Caco-2 (cell line): Measurements from ENCODE around the gene ADARB2. TPM values are rescaled to one million over a fixed set of nuclear protein-coding genes. Genes with fewer than 3 reads are reported as not detected.

Source experiments
- BruUV-seq: library from RNA; stranded (reverse); fragments of 400-500 nt; replicated peaks from 2 replicates; lab custom pipeline; 2021; lab: Mats Ljungman, UMichigan
- CTCF ChIA-PET: fragments of 300-600 bp; sonication (Branson Sonifier 250); formaldehyde crosslinking; loops from one replicate; lab custom pipeline; 2022; ENCODE audit warnings: antibody characterized with exemption; lab: Charles Lee
- POLR2A ChIA-PET: fragments of 300-600 bp; sonication (Branson Sonifier 250); formaldehyde crosslinking; loops from one replicate; lab custom pipeline; 2022; ENCODE audit warnings: antibody characterized with exemption; lab: Charles Lee
- DNase-seq, 2 experiments: peaks; one replicate each; pipeline versions ENCODE4 v3.0.0 to v3.0.0-alpha.2; 2020 to 2022
- H3K27me3 ChIP-seq: replicated peaks from 2 replicates; pipeline ENCODE4 v1.6.0; 2011; ENCODE audit warnings: low read length; ENCODE audit not compliant: control insufficient read depth, insufficient read depth
- H3K36me3 ChIP-seq: 2 replicates; pipeline ENCODE4 v1.5.1; 2011; ENCODE audit warnings: low read length; ENCODE audit not compliant: control insufficient read depth, insufficient read depth
- H3K4me1 ChIP-seq: fragments of 250-450 bp; sonication (Bioruptor Pico); 2 replicates; pipeline ENCODE4 v1.5.1; 2020; ENCODE audit warnings: mild to moderate bottlenecking
- H3K4me3 ChIP-seq: 2 replicates; pipeline ENCODE4 v1.5.1; 2011; ENCODE audit warnings: low read depth, mild to moderate bottlenecking, control low read depth, low read length
- H3K9me3 ChIP-seq: fragments of 250-450 bp; sonication (Bioruptor Pico); 2 replicates; pipeline ENCODE4 v1.5.1; 2020; ENCODE audit warnings: mild to moderate bottlenecking, moderate library complexity
- H3K27ac Mint-ChIP-seq: one replicate; pipeline ENCODE4 v1.8.0; 2022; ENCODE audit warnings: mixed read lengths; ENCODE audit not compliant: unreplicated experiment
- H3K27me3 Mint-ChIP-seq: one replicate; pipeline ENCODE4 v1.8.0; 2022; ENCODE audit warnings: mixed read lengths; ENCODE audit not compliant: insufficient read depth, unreplicated experiment
- H3K36me3 Mint-ChIP-seq: one replicate; pipeline ENCODE4 v1.8.0; 2022; ENCODE audit warnings: mild to moderate bottlenecking, mixed read lengths; ENCODE audit not compliant: insufficient read depth, unreplicated experiment
- H3K4me1 Mint-ChIP-seq: one replicate; pipeline ENCODE4 v1.8.0; 2022; ENCODE audit warnings: low read depth, mixed read lengths; ENCODE audit not compliant: unreplicated experiment
- H3K4me3 Mint-ChIP-seq: one replicate; pipeline ENCODE4 v1.8.0; 2022; ENCODE audit warnings: mild to moderate bottlenecking, moderate library complexity, mixed read lengths; ENCODE audit not compliant: unreplicated experiment
- H3K9me3 Mint-ChIP-seq: one replicate; pipeline ENCODE4 v1.8.0; 2022; ENCODE audit warnings: mixed read lengths; ENCODE audit not compliant: unreplicated experiment
- intact Hi-C: fragments of 100-400 bp; cut with micrococcal nuclease; formaldehyde crosslinking; loops from one replicate; pipeline ENCODE4 v1.10.0; 2022; ENCODE audit not compliant: unreplicated experiment
- total RNA-seq: library from RNA; stranded (reverse); gene quantifications from 2 replicates; pipeline ENCODE4 v1.2.3, GENCODE V29; 2022
- TF ChIP-seq, protein P1 (sequence below), 2 experiments: fragments of 200-600 bp in 1 of 2; IDR thresholded peaks; 1 replicate in 1 of 2; 2 replicates in 1 of 2; pipeline versions ENCODE4 v1.5.1 to v1.8.0; 2011 to 2022; ENCODE audit warnings: antibody characterized with exemption in 1 of 2, control low read depth in 1 of 2, inconsistent platforms in 1 of 2, low read depth in 1 of 2, low read length in 1 of 2, mild to moderate bottlenecking in 1 of 2, moderate library complexity in 1 of 2; ENCODE audit not compliant: insufficient read depth in 1 of 2, severe bottlenecking in 1 of 2, unreplicated experiment in 1 of 2

ADARB2 gene
- total RNA-seq, 1 experiment from 2014 or later = 0.27 TPM

- no TSS peak for BruUV-seq
- Mint-ChIP-seq H3K27ac (no peak overlapping the region), H3K27me3 (peaks cover 20% of the 10 kb centered on the region)
Observed at GRCh38 chr10:1462994-1463633, 274.2 kb downstream of the ADARB2 start.

DNA sequence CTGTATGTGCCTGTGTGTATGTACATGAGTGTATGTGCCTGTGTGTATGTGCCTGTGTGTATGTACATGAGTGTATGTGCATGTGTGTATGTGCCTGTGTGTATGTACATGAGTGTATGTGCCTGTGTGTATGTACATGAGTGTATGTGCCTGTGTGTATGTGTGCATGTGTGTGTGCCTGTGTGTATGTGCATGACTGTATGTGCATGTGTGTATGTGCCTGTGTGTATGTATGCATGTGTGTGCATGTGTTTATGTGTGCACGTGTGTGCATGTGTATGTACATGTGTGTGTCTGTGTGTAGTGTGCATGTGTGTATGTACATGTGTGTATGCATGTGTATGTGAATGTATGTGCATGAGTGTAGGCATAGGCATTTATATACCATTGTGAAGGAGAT lies 274.8 kb downstream of the ADARB2 start:
- ChIA-PET CTCF (no interaction called here), POLR2A (no interaction called here)
- Histone ChIP-seq H3K36me3 (no peaks in the 10 kb centered on the region; the same call in 1 of the 2 replicates), H3K9me3 (peaks cover 5% of the 10 kb centered on the region; the same call in 1 of the 2 replicates), H3K4me3 (no peak overlapping the region), H3K27me3 (0 out of 2 replicates have a peak, but pooled peaks cover 1% of the 10 kb centered on the region), H3K4me1 (peaks cover 5% of the 10 kb centered on the region; the same call in 1 of the 2 replicates)
- no peak for DNase-seq
- H3K4me1 Mint-ChIP-seq = no peaks in the 10 kb centered on the region
- intact Hi-C loops = no loop called here
- H3K9me3 Mint-ChIP-seq = no peaks in the 10 kb centered on the region
- BruUV-seq = no TSS peak
- no peak overlapping the region for H3K27ac Mint-ChIP-seq
- H3K4me3 Mint-ChIP-seq = no peak overlapping the region
- H3K27me3 Mint-ChIP-seq = peaks cover 23% of the 10 kb centered on the region
- TF ChIP-seq, protein P1, sequence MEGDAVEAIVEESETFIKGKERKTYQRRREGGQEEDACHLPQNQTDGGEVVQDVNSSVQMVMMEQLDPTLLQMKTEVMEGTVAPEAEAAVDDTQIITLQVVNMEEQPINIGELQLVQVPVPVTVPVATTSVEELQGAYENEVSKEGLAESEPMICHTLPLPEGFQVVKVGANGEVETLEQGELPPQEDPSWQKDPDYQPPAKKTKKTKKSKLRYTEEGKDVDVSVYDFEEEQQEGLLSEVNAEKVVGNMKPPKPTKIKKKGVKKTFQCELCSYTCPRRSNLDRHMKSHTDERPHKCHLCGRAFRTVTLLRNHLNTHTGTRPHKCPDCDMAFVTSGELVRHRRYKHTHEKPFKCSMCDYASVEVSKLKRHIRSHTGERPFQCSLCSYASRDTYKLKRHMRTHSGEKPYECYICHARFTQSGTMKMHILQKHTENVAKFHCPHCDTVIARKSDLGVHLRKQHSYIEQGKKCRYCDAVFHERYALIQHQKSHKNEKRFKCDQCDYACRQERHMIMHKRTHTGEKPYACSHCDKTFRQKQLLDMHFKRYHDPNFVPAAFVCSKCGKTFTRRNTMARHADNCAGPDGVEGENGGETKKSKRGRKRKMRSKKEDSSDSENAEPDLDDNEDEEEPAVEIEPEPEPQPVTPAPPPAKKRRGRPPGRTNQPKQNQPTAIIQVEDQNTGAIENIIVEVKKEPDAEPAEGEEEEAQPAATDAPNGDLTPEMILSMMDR (IDR thresholded peaks at IDR 0.05; ENCODE audit: insufficient read depth in 1 of 2, low read depth in 1 of 2, low read length in 1 of 2, severe bottlenecking in 1 of 2, unreplicated experiment in 1 of 2) = no peak
- no peaks in the 10 kb centered on the region for H3K36me3 Mint-ChIP-seq

More at GRCh38 chr10:1462994-1463633, 274.2 kb downstream of the ADARB2 start:
- ChIA-PET CTCF (no interaction called here), POLR2A (no interaction called here)
- H3K4me1 ChIP-seq = peaks cover 5% of the 10 kb centered on the region; the same call in 1 of the 2 replicates
- TF ChIP-seq, protein P1 (IDR thresholded peaks at IDR 0.05; ENCODE audit: insufficient read depth in 1 of 2, low read depth in 1 of 2, low read length in 1 of 2, severe bottlenecking in 1 of 2, unreplicated experiment in 1 of 2) = no peak
- no peak overlapping the region for H3K4me3 ChIP-seq
- peaks cover 5% of the 10 kb centered on the region; the same call in 1 of the 2 replicates for H3K9me3 ChIP-seq
- H3K27me3 ChIP-seq = 0 out of 2 replicates have a peak, but pooled peaks cover 1% of the 10 kb centered on the region
- intact Hi-C loops = no loop called here
- no peaks in the 10 kb centered on the region for H3K4me1 Mint-ChIP-seq
- H3K36me3 ChIP-seq = no peaks in the 10 kb centered on the region; the same call in 1 of the 2 replicates
- DNase-seq = no peak
- H3K4me3 Mint-ChIP-seq = no peak overlapping the region
- H3K36me3 Mint-ChIP-seq = no peaks in the 10 kb centered on the region
- H3K9me3 Mint-ChIP-seq = no peaks in the 10 kb centered on the region

GRCh38 chr10:1462032-1462431 lies 275.3 kb downstream of the ADARB2 start:
- peaks cover 19% of the 10 kb centered on the region for H3K27me3 Mint-ChIP-seq
- Histone ChIP-seq H3K9me3 (peaks cover 5% of the 10 kb centered on the region; the same call in 1 of the 2 replicates), H3K4me1 (peaks cover 5% of the 10 kb centered on the region; the same call in 1 of the 2 replicates), H3K27me3 (peaks cover 2% of the 10 kb centered on the region; the same call in 1 of the 2 replicates), H3K36me3 (no peaks in the 10 kb centered on the region; the same call in 1 of the 2 replicates), H3K4me3 (no peak overlapping the region)
- H3K4me3 Mint-ChIP-seq = no peak overlapping the region
- ChIA-PET CTCF (no interaction called here), POLR2A (no interaction called here)
- BruUV-seq = no TSS peak
- intact Hi-C loops = no loop called here
- no peak overlapping the region for H3K27ac Mint-ChIP-seq
- H3K4me1 Mint-ChIP-seq = no peaks in the 10 kb centered on the region
- no peaks in the 10 kb centered on the region for H3K36me3 Mint-ChIP-seq
- TF ChIP-seq, protein P1 (IDR thresholded peaks at IDR 0.05; ENCODE audit: insufficient read depth in 1 of 2, low read depth in 1 of 2, low read length in 1 of 2, severe bottlenecking in 1 of 2, unreplicated experiment in 1 of 2) = no peak
- DNase-seq = no peak
- H3K9me3 Mint-ChIP-seq = no peaks in the 10 kb centered on the region
